OCI-LY3 (cell line): Measurements from ENCODE around the gene MT1A.

Experiments used
- H2AFZ ChIP-seq: fragments of 200-600, 300-600 bp; shearing (Covaris generic); 2 replicates; pipeline ENCODE4 v1.6.0; 2014; ENCODE audit warnings: antibody characterized with exemption, low read depth, low read length
- H3K27ac ChIP-seq: fragments of 200-600, 300-600 bp; sonication (generic); 2 replicates; pipeline ENCODE4 v1.5.1; 2014; ENCODE audit warnings: mild to moderate bottlenecking, low read length, moderate library complexity, mixed read lengths
- H3K27me3 ChIP-seq: fragments of 200-600, 300-600 bp; sonication (generic); 2 replicates; pipeline ENCODE4 v1.6.1; 2014; ENCODE audit warnings: low read depth, low read length, mixed read lengths
- H3K36me3 ChIP-seq: fragments of 200-600, 300-600 bp; sonication (generic); replicated peaks from 2 replicates; pipeline ENCODE3; 2014; ENCODE audit warnings: low read depth, low read length, mixed read lengths
- H3K4me1 ChIP-seq: fragments of 300-600, 200-600 bp; sonication (generic); 2 replicates; pipeline ENCODE4 v1.6.1; 2014; ENCODE audit warnings: low read length, mixed read lengths
- H3K4me2 ChIP-seq: fragments of 200-600, 300-600 bp; sonication (generic); 2 replicates; pipeline ENCODE4 v1.6.1; 2014; ENCODE audit warnings: low read length, mixed read lengths
- H3K4me3 ChIP-seq: fragments of 300-600, 200-600 bp; sonication (generic); 2 replicates; pipeline ENCODE4 v1.5.1; 2014; ENCODE audit warnings: antibody characterized with exemption, mild to moderate bottlenecking, low read length, moderate library complexity
- H3K79me2 ChIP-seq: fragments of 300-600, 200-600 bp; shearing (Covaris generic); 2 replicates; pipeline ENCODE4 v1.6.1; 2014; ENCODE audit warnings: mild to moderate bottlenecking, low read length, mixed read lengths
- H3K9ac ChIP-seq: fragments of 300-600, 200-600 bp; shearing (Covaris generic); 2 replicates; pipeline ENCODE4 v1.6.0; 2014; ENCODE audit warnings: mild to moderate bottlenecking, low read length, moderate library complexity
- H3K9me3 ChIP-seq: fragments of 200-600, 300-600 bp; shearing (Covaris generic); 2 replicates; pipeline ENCODE4 v1.6.1; 2014; ENCODE audit warnings: low read length, mixed read lengths; ENCODE audit not compliant: insufficient read depth
- H4K20me1 ChIP-seq: fragments of 200-600, 300-600 bp; sonication (generic); 2 replicates; pipeline ENCODE4 v1.6.1; 2016; ENCODE audit warnings: low read length, mixed read lengths; ENCODE audit not compliant: insufficient read depth
- CTCF ChIP-seq: fragments of 200-600, 300-600 bp; sonication (generic); IDR thresholded peaks from 2 replicates; pipeline ENCODE4 v1.5.1; 2014; ENCODE audit warnings: antibody characterized with exemption, low read length, low read depth
- EZH2phosphoT487 ChIP-seq: fragments of 200-600 bp; shearing (Covaris generic); IDR thresholded peaks from 2 replicates; pipeline ENCODE4 v1.6.1; 2018; ENCODE audit warnings: antibody characterized with exemption, mixed run types, low read depth

Gene MT1A

GRCh38 chr16:56632848-56633365, 5.6 kb upstream of the MT1A start:
- no peaks in the 10 kb centered on the region for H4K20me1 ChIP-seq
- no peaks in the 10 kb centered on the region for H3K79me2 ChIP-seq
- H3K36me3 ChIP-seq = no peaks in the 10 kb centered on the region
- H3K27me3 ChIP-seq = peaks cover 29% of the 10 kb centered on the region
- H2AFZ ChIP-seq = no peak overlapping the region
- no peak overlapping the region for H3K4me2 ChIP-seq
- H3K4me3 ChIP-seq = no peak overlapping the region
- H3K4me1 ChIP-seq = peaks cover 24% of the 10 kb centered on the region
- H3K9ac ChIP-seq = no peak overlapping the region
- no peak overlapping the region for H3K27ac ChIP-seq
- TF ChIP-seq EZH2phosphoT487 (no peak), CTCF (no peak)
- H3K9me3 ChIP-seq = no peaks in the 10 kb centered on the region

GRCh38 chr16:56633535-56633934, 4.9 kb upstream of the MT1A start:
- TF ChIP-seq EZH2phosphoT487 (no peak), CTCF (no peak)
- Histone ChIP-seq H3K9me3 (no peaks in the 10 kb centered on the region), H3K27me3 (peaks cover 29% of the 10 kb centered on the region)

GRCh38 chr16:56634715-56635440, 3.6 kb upstream of the MT1A start:
- no peak overlapping the region for H3K4me2 ChIP-seq
- H3K79me2 ChIP-seq = no peaks in the 10 kb centered on the region
- H3K27ac ChIP-seq = no peak overlapping the region
- TF ChIP-seq EZH2phosphoT487 (no peak), CTCF (no peak)
- peaks cover 37% of the 10 kb centered on the region for H3K27me3 ChIP-seq
- H3K9ac ChIP-seq = no peak overlapping the region
- H3K4me3 ChIP-seq = no peak overlapping the region
- H3K4me1 ChIP-seq = peaks cover 11% of the 10 kb centered on the region
- H3K9me3 ChIP-seq = no peaks in the 10 kb centered on the region
- no peak overlapping the region for H2AFZ ChIP-seq
- H3K36me3 ChIP-seq = no peaks in the 10 kb centered on the region
- no peaks in the 10 kb centered on the region for H4K20me1 ChIP-seq

More at GRCh38 chr16:56633535-56633934, 4.9 kb upstream of the MT1A start:
- peaks cover 24% of the 10 kb centered on the region for H3K4me1 ChIP-seq
- H3K9ac ChIP-seq = no peak overlapping the region
- no peaks in the 10 kb centered on the region for H4K20me1 ChIP-seq
- H3K4me3 ChIP-seq = no peak overlapping the region
- no peaks in the 10 kb centered on the region for H3K36me3 ChIP-seq
- H2AFZ ChIP-seq = no peak overlapping the region
- H3K79me2 ChIP-seq = no peaks in the 10 kb centered on the region
- H3K27ac ChIP-seq = no peak overlapping the region
- no peak overlapping the region for H3K4me2 ChIP-seq

GRCh38 chr16:56635441-56635967, 3.0 kb upstream of the MT1A start:
- peaks cover 39% of the 10 kb centered on the region for H3K27me3 ChIP-seq
- H3K27ac ChIP-seq = no peak overlapping the region
- TF ChIP-seq CTCF (no peak), EZH2phosphoT487 (no peak)
- no peaks in the 10 kb centered on the region for H3K9me3 ChIP-seq
- H3K79me2 ChIP-seq = no peaks in the 10 kb centered on the region
- no peak overlapping the region for H3K4me3 ChIP-seq
- no peaks in the 10 kb centered on the region for H4K20me1 ChIP-seq
- no peak overlapping the region for H3K4me2 ChIP-seq
- no peaks in the 10 kb centered on the region for H3K36me3 ChIP-seq
- H3K9ac ChIP-seq = no peak overlapping the region
- H2AFZ ChIP-seq = no peak overlapping the region
- H3K4me1 ChIP-seq = peaks cover 4% of the 10 kb centered on the region
